Measurements from ENCODE around the gene PARP3.

The PARP3 gene

GRCh38 chr3:51966486-51966885 lies 24.3 kb downstream of the PARP3 start:
- Mint-ChIP-seq H3K9me3 (no peaks in the 10 kb centered on the region), H3K27ac (no peak overlapping the region), H3K27me3 (no peaks in the 10 kb centered on the region), H3K4me1 (ENCODE audit: low read depth) (peaks cover 11% of the 10 kb centered on the region), H3K36me3 (ENCODE audit: low read depth) (no peaks in the 10 kb centered on the region), H3K4me3 (peak overlapping the region; percentile 74)

- no peaks in the 10 kb centered on the region for H3K9me3 Mint-ChIP-seq
- peak overlapping the region; percentile 74 for H3K4me3 Mint-ChIP-seq
- H3K27me3 Mint-ChIP-seq, result no peaks in the 10 kb centered on the region
- H3K27ac Mint-ChIP-seq, result no peak overlapping the region
- peaks cover 11% of the 10 kb centered on the region for H3K4me1 Mint-ChIP-seq (ENCODE audit: low read depth)
- H3K36me3 Mint-ChIP-seq (ENCODE audit: low read depth), result no peaks in the 10 kb centered on the region
These were observed 24.8 kb downstream of the PARP3 start for GRCh38 chr3:51966922-51967383.

GRCh38 chr3:51967384-51968169 lies 25.4 kb downstream of the PARP3 start, which contains the start of gene PCBP4:
Gene PCBP4, minus strand, starts transcription at chr3:51967454. Its CDS starts 6,214 bp downstream, at chr3:51961240.
- Mint-ChIP-seq H3K4me3 (peak within 1 kb of the TSS; percentile 78), H3K27ac (peak within 1 kb of the TSS; percentile 36)

GRCh38 chr3:51968170-51968775 lies 26.1 kb downstream of the PARP3 start:
- no peaks in the 10 kb centered on the region for H3K9me3 Mint-ChIP-seq
- H3K27ac Mint-ChIP-seq, result no peak overlapping the region
- H3K4me3 Mint-ChIP-seq, result peak overlapping the region; percentile 78
- H3K4me1 Mint-ChIP-seq (ENCODE audit: low read depth), result peaks cover 17% of the 10 kb centered on the region
- H3K36me3 Mint-ChIP-seq (ENCODE audit: low read depth), result no peaks in the 10 kb centered on the region
- no peaks in the 10 kb centered on the region for H3K27me3 Mint-ChIP-seq

More at GRCh38 chr3:51967384-51968169, 25.4 kb downstream of the PARP3 start, which contains the start of gene PCBP4:
- no peaks in the 10 kb centered on the region for H3K9me3 Mint-ChIP-seq
- no peaks in the 10 kb centered on the region for H3K27me3 Mint-ChIP-seq
- no peaks in the 10 kb centered on the region for H3K36me3 Mint-ChIP-seq (ENCODE audit: low read depth)
- H3K4me1 Mint-ChIP-seq (ENCODE audit: low read depth), result peaks cover 17% of the 10 kb centered on the region

GRCh38 chr3:51968883-51969678 lies 26.9 kb downstream of the PARP3 start:
- no peaks in the 10 kb centered on the region for H3K9me3 Mint-ChIP-seq
- peaks cover 21% of the 10 kb centered on the region for H3K4me1 Mint-ChIP-seq (ENCODE audit: low read depth)
- H3K36me3 Mint-ChIP-seq (ENCODE audit: low read depth), result no peaks in the 10 kb centered on the region
- no peak overlapping the region for H3K4me3 Mint-ChIP-seq
- H3K27ac Mint-ChIP-seq, result no peak overlapping the region
- H3K27me3 Mint-ChIP-seq, result no peaks in the 10 kb centered on the region

- Mint-ChIP-seq H3K9me3 (no peaks in the 10 kb centered on the region), H3K27me3 (no peaks in the 10 kb centered on the region), H3K4me3 (no peak overlapping the region), H3K36me3 (ENCODE audit: low read depth) (no peaks in the 10 kb centered on the region), H3K4me1 (ENCODE audit: low read depth) (peaks cover 28% of the 10 kb centered on the region), H3K27ac (no peak overlapping the region)
These were observed 27.7 kb downstream of the PARP3 start for GRCh38 chr3:51969841-51970240.

- no peak overlapping the region for H3K27ac Mint-ChIP-seq
- no peaks in the 10 kb centered on the region for H3K27me3 Mint-ChIP-seq
- peaks cover 35% of the 10 kb centered on the region for H3K4me1 Mint-ChIP-seq (ENCODE audit: low read depth)
- H3K9me3 Mint-ChIP-seq, result no peaks in the 10 kb centered on the region
- no peak overlapping the region for H3K4me3 Mint-ChIP-seq
- no peaks in the 10 kb centered on the region for H3K36me3 Mint-ChIP-seq (ENCODE audit: low read depth)
These were observed 28.6 kb downstream of the PARP3 start for GRCh38 chr3:51970606-51971300.

- no peaks in the 10 kb centered on the region for H3K27me3 Mint-ChIP-seq
- no peaks in the 10 kb centered on the region for H3K9me3 Mint-ChIP-seq
- H3K36me3 Mint-ChIP-seq (ENCODE audit: low read depth), result no peaks in the 10 kb centered on the region
- no peak overlapping the region for H3K27ac Mint-ChIP-seq
- H3K4me1 Mint-ChIP-seq (ENCODE audit: low read depth), result peaks cover 41% of the 10 kb centered on the region
- no peak overlapping the region for H3K4me3 Mint-ChIP-seq
These were observed 29.2 kb downstream of the PARP3 start for GRCh38 chr3:51971350-51971749.

- Mint-ChIP-seq H3K27ac (peak overlapping the region; percentile 95), H3K36me3 (ENCODE audit: low read depth) (no peaks in the 10 kb centered on the region), H3K9me3 (no peaks in the 10 kb centered on the region), H3K27me3 (no peaks in the 10 kb centered on the region), H3K4me1 (ENCODE audit: low read depth) (peaks cover 45% of the 10 kb centered on the region), H3K4me3 (peak overlapping the region; percentile 98)
These were observed 32.3 kb downstream of the PARP3 start for GRCh38 chr3:51974277-51974962.

GRCh38 chr3:51974963-51975851 lies 33.0 kb downstream of the PARP3 start, which contains the start of gene ABHD14A:
Gene ABHD14A, plus strand, starts transcription at chr3:51975064. Its CDS starts 72 bp downstream, at chr3:51975136.
- Mint-ChIP-seq H3K36me3 (ENCODE audit: low read depth) (no peaks in the 10 kb centered on the region), H3K27ac (peak within 1 kb of the TSS; percentile 98), H3K27me3 (no peaks in the 10 kb centered on the region), H3K4me1 (ENCODE audit: low read depth) (peaks cover 45% of the 10 kb centered on the region), H3K9me3 (no peaks in the 10 kb centered on the region), H3K4me3 (peak within 1 kb of the TSS; percentile 98)

- H3K36me3 Mint-ChIP-seq (ENCODE audit: low read depth), result peaks cover 3% of the 10 kb centered on the region
- H3K27me3 Mint-ChIP-seq, result no peaks in the 10 kb centered on the region
- H3K4me1 Mint-ChIP-seq (ENCODE audit: low read depth), result peaks cover 45% of the 10 kb centered on the region
- H3K27ac Mint-ChIP-seq, result peak overlapping the region; percentile 98
- peak overlapping the region; percentile 98 for H3K4me3 Mint-ChIP-seq
- no peaks in the 10 kb centered on the region for H3K9me3 Mint-ChIP-seq
These were observed 33.8 kb downstream of the PARP3 start for GRCh38 chr3:51975852-51976549.

GRCh38 chr3:51977446-51978142 lies 35.4 kb downstream of the PARP3 start:
- Mint-ChIP-seq H3K27ac (peak overlapping the region; percentile 49), H3K4me3 (no peak overlapping the region), H3K9me3 (no peaks in the 10 kb centered on the region), H3K36me3 (ENCODE audit: low read depth) (peaks cover 6% of the 10 kb centered on the region), H3K27me3 (no peaks in the 10 kb centered on the region), H3K4me1 (ENCODE audit: low read depth) (peaks cover 52% of the 10 kb centered on the region)

All from stimulated activated naive CD8-positive, alpha-beta T cell treated with anti-CD3 and anti-CD28 coated beads, Interleukin-15, Interleukin-2, amounts not matched to agents 100 ng/mL and 50 ng/mL, for 24 hours (primary cell).